GM12891 (cell line): ENCODE measurements around the gene SDS.

Experiments
- POLR2A ChIP-seq: IDR thresholded peaks from 2 replicates; pipeline ENCODE4 v1.6.1; 2011; ENCODE audit warnings: low read depth, low read length, control low read depth
- POLR2AphosphoS5 ChIP-seq: IDR thresholded peaks from 2 replicates; pipeline ENCODE4 v1.6.1; 2011; ENCODE audit warnings: low read depth, low read length, control low read depth
- TAF1 ChIP-seq: IDR thresholded peaks from 2 replicates; pipeline ENCODE4 v1.6.1; 2011; ENCODE audit warnings: low read depth, low read length, control low read depth

- no peak for TF ChIP-seq POLR2AphosphoS5
- no peak for TF ChIP-seq POLR2A
- no peak for TF ChIP-seq TAF1
Observed at GRCh38 chr12:113403435-113404415, at the start of gene SDS.
